ENCODE measurements around the gene CTBP2. TPM values are rescaled to one million over a fixed set of nuclear protein-coding genes. Genes with fewer than 3 reads are reported as not detected.
A peak's percentile ranks its signal among the peaks of the same experiment; 100 is the strongest.

The CTBP2 gene
- total RNA-seq, 8 experiments from 2014 or later: 29.4 to 90.0 (median 44.8) TPM

DNA sequence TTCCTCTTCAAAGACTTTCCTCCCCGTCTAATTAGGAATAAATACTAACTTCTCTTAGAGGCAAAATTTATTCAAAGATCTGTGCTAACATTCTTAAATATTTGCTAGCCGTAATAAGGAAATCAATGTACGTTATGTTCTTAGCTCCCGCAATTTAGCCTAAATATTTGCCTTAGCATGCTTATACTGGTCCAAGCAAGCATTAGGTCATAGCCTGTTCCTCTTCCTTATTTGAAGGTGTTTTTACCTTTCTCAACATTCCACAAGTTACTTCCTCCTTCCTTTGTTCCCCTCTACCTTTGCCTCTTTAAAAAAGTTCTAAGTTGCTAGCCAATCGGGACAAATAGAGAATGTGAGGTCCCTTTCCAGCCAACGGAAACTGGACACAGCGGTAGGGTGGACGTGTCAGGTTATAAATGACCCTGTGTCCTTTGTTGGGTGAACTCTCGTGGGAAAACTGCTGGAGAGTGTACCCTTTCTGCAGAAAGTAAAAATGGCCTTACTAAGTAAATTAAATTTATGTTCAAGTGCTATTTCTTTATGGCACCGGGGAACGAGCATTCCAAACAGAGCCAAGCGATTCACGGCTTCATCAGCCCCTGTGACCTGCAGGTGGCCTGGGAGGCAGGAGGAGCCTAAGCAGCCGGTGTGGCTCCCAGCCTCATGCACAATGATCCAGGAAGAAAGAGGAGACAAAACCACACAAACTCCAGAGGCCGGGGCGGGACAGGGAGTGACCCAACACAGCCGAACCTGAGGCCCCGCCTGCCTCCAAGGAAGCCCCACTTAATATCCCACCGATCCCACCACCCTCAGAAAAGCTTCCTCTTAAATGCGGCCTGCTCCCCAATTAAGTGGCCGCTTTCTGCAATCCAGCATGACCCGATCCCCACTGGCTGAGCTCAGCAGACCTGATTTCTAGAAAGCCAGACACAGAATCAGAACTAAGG lies 151.4 kb downstream of the CTBP2 start:
- no peak for ATAC-seq (replicated peaks in 6 of 8)
- peak overlapping the region in 1 of 2 donors; percentile 78 for H3K27ac ChIP-seq
- in situ Hi-C loops (cut with MboI; ENCODE audit: low pct_unique_long_range_greater_than_20kb in 2 of 9, low sequenced_read_pairs in 9 of 9, unreplicated experiment in 9 of 9): no loop called here
- H3K4me3 ChIP-seq: no peak overlapping the region
- 40 to 95% (median 83%) methylated on average over 1 to 13 of the region's 22 CpGs for WGBS, 10 experiments
- peaks cover 29 to 45% of the 10 kb centered on the region in 2 donors for H3K4me1 ChIP-seq (replicated peaks in 1 of 2)

DNA sequence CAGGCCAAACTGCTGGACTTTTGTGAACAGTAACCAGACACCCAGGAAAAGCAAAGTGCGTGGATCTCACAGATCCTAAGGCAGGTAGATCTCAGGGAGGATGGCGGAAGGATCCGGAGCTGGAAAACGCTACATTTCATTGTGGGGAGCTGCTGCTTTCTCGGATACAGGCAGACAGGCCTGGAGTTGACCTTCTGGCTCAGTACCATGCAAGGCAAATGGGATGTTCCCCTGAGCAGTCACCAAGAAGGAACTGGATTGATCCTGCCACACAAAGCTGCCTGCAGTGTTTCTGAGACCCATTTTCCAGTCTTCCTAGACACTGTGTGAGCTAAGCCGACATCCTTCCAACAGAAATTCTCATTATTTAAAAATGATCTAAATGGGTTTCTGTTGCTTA lies 152.9 kb downstream of the CTBP2 start:
- ATAC-seq (replicated peaks in 6 of 8): peak; percentile 5 to 70 (median 50)
- in situ Hi-C loops (cut with MboI; ENCODE audit: low pct_unique_long_range_greater_than_20kb in 2 of 9, low sequenced_read_pairs in 9 of 9, unreplicated experiment in 9 of 9): no loop called here
- H3K4me1 ChIP-seq (replicated peaks in 1 of 2): peaks cover 29 to 45% of the 10 kb centered on the region in 2 donors
- peak overlapping the region; percentile 78 to 80 for H3K27ac ChIP-seq
- H3K4me3 ChIP-seq: no peak overlapping the region
- 42 to 100% (median 92%) methylated on average over 3 to 5 of the region's 6 CpGs; no CpG with 5 or more reads in 4 of the 10 experiments for WGBS, 10 experiments

DNA sequence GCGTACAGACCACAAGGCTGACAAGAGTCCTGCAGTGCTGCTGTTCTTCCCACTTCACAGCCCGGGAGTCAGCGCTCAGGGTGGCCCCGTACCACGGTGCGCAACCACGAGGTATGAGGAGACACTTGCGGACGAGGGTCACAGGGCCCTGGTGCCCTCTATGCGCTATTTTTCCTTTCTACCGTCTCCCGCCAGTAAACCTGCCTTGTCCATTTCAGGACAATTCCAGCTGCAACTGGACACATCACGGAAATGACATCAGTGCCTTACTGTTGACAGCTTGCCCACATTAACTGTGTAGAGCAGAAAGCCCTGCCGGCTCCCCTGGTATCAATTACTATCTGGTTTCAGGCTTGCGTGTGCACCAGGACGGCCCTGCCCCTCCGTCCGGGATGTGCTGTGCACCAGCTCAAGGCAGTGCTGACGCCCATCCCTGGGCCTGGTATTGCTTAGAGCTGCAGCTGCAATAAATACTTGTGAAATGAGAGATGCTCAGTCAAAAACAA lies 153.4 kb downstream of the CTBP2 start:
- H3K27ac ChIP-seq: peak overlapping the region; percentile 78 to 80
- no peak overlapping the region for H3K4me3 ChIP-seq
- peak; percentile 69 to 95 (median 86) for ATAC-seq (replicated peaks in 6 of 8)
- in situ Hi-C loops (cut with MboI; ENCODE audit: low pct_unique_long_range_greater_than_20kb in 2 of 9, low sequenced_read_pairs in 9 of 9, unreplicated experiment in 9 of 9): no loop called here
- WGBS, 10 experiments: 0 to 95% (median 56%) methylated on average over 1 to 13 of the region's 19 CpGs; no CpG with 5 or more reads in 2 of the 10 experiments
- peaks cover 29 to 45% of the 10 kb centered on the region in 2 donors for H3K4me1 ChIP-seq (replicated peaks in 1 of 2)

DNA sequence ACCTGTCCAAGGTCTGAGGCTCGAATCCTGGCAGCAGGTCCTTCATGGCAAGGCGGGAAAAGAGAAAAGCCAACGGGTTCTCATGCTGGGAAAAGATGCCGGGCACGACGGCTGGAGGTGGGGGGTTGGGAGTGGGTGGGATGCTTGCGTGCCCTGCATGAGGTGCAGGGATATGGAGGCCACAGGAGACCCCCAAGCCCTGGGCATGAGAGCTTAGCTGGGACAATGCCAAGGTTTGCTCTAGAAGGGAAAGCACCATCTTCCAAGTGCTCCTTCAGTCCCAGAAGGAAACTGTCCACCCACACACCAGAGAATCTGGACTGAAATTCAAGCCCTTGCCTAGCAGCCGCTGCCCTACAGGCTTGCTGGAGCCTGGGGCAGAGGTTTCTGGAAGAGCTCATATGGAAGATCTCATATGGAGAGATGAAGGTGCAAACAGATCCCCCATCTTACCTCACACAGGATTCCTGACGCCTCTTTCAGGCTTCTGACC lies 154.1 kb downstream of the CTBP2 start:
- H3K4me3 ChIP-seq: no peak overlapping the region
- in situ Hi-C loops (cut with MboI; ENCODE audit: low pct_unique_long_range_greater_than_20kb in 2 of 9, low sequenced_read_pairs in 9 of 9, unreplicated experiment in 9 of 9): no loop called here

DNA sequence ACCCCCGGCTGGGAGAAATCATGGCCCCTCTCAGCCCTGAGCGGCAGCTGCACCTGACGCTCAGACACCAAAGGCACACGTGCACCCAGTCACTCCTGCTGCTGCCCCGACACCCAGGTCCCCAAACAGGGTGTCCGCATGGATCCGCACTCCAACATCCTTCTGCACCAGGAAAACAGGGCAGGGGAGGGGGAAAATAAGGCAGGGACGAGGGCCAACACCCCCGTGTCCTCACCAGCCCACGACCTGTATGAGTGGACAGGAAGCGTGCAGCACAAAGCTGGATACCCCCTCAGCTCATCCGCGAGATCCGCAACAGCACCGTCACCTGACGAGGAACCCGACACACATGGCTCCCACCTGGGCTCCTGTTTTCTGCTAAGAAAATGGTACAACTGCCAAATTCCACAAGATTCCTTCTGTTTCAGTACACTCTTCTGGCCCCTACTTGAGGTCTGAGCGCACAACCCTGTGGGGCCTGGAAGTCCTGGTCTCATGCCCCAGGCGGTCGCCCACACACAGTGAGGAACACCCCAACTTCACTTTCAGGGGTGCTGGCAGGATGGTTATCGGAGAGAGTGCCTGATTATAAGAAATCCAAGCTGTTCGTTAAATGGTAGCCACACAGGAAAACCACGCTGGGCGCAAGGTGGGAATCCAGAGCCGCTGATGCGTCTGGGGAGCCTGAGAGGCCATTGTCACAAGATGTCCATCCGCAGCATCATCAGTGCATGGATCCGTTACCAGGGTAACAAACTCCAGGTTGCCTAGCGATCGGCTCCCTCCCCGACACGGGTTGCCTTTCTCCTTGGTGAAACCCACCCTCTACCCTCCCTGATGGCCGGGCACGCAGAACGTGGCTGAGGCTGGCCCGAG lies 154.8 kb downstream of the CTBP2 start:
- in situ Hi-C loops (cut with MboI; ENCODE audit: low pct_unique_long_range_greater_than_20kb in 2 of 9, low sequenced_read_pairs in 9 of 9, unreplicated experiment in 9 of 9): no loop called here
- Histone ChIP-seq H3K27ac (peak overlapping the region; percentile 78 to 80), H3K4me3 (no peak overlapping the region), H3K4me1 (replicated peaks in 1 of 2) (peaks cover 41 to 52% of the 10 kb centered on the region in 2 donors)
- WGBS, 10 experiments: 70 to 98% (median 91%) methylated on average over 2 to 13 of the region's 36 CpGs; no CpG with 5 or more reads in 2 of the 10 experiments
- ATAC-seq (replicated peaks in 6 of 8): peak in 1 of 8 experiments; percentile 41

More for the DNA sequence above, 154.1 kb downstream of the CTBP2 start:
- 100% methylated on average over 1 to 2 of the region's 9 CpGs; no CpG with 5 or more reads in 7 of the 10 experiments for WGBS, 10 experiments
- ATAC-seq (replicated peaks in 6 of 8): no peak
- Histone ChIP-seq H3K4me1 (replicated peaks in 1 of 2) (peaks cover 34 to 46% of the 10 kb centered on the region in 2 donors), H3K27ac (peak overlapping the region; percentile 78 to 80)

DNA sequence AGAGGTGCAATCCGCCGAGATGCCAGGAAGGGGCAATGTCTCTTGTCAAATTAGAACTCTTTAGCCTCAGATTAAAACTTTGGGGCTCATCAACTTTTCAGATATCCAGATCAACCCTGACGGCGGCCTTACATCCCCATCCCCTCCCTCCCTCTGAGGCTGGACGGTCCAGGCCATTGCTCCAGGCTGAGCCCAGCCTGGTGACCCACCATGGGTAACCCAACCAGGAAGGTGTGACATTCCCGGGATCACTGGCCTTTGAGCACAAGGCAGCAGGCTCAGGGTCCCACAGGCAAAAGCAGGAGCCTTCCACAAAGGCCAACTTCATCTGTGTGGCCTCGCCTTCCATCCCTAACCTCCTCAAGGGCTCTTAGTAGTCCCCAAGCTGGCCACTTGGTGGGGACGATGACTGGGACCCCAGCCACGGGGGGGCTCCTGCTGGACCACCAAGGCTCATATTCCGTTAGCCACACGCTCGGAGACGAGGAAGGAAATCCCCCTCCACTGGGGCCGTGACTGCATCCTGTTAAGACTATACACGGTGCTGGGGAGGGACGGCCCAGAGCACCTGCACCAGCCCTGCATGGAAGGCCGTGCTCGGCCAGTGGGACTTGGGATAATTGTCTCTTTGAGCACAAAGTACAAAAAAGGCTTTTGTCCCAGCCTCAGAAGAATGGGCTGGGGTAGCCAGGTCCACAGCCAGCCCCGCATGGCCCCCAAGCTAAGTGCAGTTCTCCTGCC lies 155.6 kb downstream of the CTBP2 start:
- WGBS, 10 experiments: 92 to 100% (median 98%) methylated on average over 1 to 7 of the region's 19 CpGs; no CpG with 5 or more reads in 6 of the 10 experiments
- in situ Hi-C loops (cut with MboI; ENCODE audit: low pct_unique_long_range_greater_than_20kb in 2 of 9, low sequenced_read_pairs in 9 of 9, unreplicated experiment in 9 of 9): no loop called here
- no peak for ATAC-seq (replicated peaks in 6 of 8)
- Histone ChIP-seq H3K4me3 (no peak overlapping the region), H3K27ac (no peak overlapping the region), H3K4me1 (replicated peaks in 1 of 2) (peaks cover 45 to 53% of the 10 kb centered on the region in 2 donors)

DNA sequence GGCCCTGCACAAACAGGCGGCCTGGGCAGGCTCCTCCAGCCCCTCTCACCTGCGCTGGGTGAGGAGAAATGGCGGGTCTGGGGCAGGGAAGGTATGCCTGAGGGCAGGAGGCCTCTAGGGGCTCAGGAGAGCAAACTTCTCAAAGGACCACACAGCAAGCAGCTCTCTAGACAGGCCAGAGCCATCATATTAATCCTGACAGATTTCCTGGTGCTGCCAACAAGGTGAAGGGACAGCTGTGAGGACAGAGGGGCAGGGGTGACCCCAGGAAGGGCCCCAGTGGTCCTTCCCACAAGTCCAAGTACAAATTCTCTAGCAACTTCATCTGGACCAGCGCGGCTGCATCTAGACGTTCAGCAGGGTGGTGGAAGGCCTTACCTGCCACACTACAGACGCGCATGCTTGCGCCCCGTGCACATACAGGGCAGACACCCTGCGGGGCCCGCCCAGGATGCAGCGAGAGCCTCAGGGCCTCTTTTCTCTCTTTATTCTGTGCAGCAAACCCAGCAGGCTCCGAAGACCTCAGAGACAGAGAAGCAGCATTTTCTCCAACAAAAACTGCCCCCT lies 156.4 kb downstream of the CTBP2 start:
- WGBS, 10 experiments: 80 to 100% (median 100%) methylated on average over 1 to 4 of the region's 14 CpGs; no CpG with 5 or more reads in 5 of the 10 experiments
- in situ Hi-C loops (cut with MboI; ENCODE audit: low pct_unique_long_range_greater_than_20kb in 2 of 9, low sequenced_read_pairs in 9 of 9, unreplicated experiment in 9 of 9): no loop called here
- Histone ChIP-seq H3K4me3 (no peak overlapping the region), H3K4me1 (replicated peaks in 1 of 2) (peaks cover 45 to 46% of the 10 kb centered on the region in 2 donors), H3K27ac (no peak overlapping the region)
- ATAC-seq (replicated peaks in 6 of 8): no peak

DNA sequence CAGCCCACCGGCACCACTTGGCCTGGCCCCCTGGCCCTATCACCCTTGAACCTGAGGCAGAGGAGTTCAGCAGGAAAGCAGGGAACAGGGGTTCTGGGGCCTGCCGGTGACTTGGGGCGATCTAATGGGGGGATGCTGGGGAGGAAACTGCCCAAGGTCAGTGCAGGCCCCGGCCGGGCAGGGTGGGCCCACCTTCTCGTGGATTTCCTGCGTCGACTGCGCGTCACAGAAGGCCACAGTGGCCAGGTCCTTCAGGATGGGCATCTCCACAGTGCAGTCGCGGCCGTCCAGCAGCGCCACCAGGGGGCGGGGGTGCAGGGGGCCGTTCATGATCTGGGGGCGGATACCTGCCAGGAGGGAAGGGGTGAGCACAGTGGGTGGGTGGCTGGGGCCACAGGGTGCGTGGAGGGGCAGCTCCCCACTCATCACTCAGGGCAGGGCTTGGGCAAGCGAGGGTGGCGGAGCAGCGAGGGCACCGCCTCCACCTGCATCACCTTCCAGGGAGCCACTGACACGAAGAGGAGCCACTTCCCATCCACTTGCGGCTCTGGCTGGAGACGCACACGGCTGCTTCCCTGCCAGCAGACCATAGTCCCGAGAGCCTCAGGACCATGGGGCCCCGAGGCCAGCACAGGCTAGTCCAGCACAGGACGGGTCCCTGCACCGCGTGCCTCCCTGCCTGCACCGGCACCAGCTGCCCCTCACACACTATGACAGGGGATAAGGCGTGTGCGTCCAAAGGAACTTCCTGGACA lies 157.0 kb downstream of the CTBP2 start:
- Histone ChIP-seq H3K27ac (no peak overlapping the region), H3K4me1 (replicated peaks in 1 of 2) (peaks cover 41 to 45% of the 10 kb centered on the region in 2 donors), H3K4me3 (no peak overlapping the region)
- ATAC-seq (replicated peaks in 6 of 8): no peak
- in situ Hi-C loops (cut with MboI; ENCODE audit: low pct_unique_long_range_greater_than_20kb in 2 of 9, low sequenced_read_pairs in 9 of 9, unreplicated experiment in 9 of 9): no loop called here
- WGBS, 10 experiments: 93% methylated on average over 3 of the region's 34 CpGs; no CpG with 5 or more reads in 9 of the 10 experiments

DNA sequence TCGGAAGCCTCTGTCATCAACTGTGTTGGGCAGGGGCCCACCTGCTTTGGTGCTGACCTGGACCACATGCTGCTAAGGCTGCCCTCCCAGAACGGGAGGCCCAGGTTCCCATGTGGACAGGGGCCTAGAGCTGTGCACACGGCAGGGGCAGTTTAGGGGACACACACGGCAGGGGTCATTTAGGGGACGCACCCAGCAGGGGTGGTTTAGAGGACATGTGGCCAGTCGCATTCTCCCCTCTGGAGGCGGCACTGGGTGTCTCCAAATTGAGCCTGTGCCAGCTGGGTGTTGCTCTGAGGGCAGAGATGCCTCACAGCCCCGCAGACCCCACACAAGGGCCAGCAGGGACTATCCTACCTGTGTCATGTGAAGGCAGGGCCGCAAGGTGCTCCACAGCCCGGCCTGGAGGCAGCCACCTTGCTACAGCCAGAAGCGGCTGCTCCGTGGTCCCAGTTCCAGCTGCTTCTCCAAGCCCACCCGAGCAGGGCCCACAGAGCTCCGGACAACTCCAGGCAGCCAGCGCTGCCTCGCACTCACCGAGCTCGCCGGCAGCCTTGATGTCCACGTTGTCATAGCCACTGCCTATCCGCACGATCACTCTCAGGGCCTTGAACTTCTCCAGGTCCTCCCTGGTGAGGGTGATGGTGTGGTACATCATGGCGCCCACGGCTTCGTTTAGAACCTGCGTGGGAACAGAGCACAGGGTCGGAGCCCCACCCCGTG lies 157.8 kb downstream of the CTBP2 start:
- H3K4me1 ChIP-seq (replicated peaks in 1 of 2): peaks cover 33 to 39% of the 10 kb centered on the region in 2 donors

DNA sequence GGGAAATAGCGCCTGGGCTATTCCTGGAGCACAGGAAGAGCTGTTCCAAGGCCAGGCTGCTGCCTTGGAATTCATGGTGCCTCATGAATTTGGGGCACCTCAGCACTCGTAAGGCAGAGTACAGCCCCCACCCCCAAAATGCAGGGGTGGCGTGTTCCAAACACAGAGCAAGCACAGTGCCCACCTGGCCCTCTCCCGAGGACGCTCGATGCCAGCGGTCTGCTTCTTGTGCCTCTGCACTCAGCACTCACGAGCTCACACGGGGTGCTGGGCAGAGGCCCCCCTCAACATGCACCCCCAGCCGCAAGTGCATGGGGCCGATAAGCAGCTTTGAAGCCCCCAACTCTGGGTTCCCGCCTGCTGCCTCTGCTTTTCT lies 158.3 kb downstream of the CTBP2 start:
- H3K27ac ChIP-seq: no peak overlapping the region
- WGBS, 10 experiments: 60 to 100% (median 92%) methylated on average over 1 to 5 of the region's 12 CpGs; no CpG with 5 or more reads in 5 of the 10 experiments

More for the DNA sequence above, 157.8 kb downstream of the CTBP2 start:
- ATAC-seq (replicated peaks in 6 of 8): no peak
- WGBS, 10 experiments: 60 to 92% (median 74%) methylated on average over 1 to 5 of the region's 28 CpGs; no CpG with 5 or more reads in 5 of the 10 experiments
- in situ Hi-C loops (cut with MboI; ENCODE audit: low pct_unique_long_range_greater_than_20kb in 2 of 9, low sequenced_read_pairs in 9 of 9, unreplicated experiment in 9 of 9): no loop called here
- H3K27ac ChIP-seq: no peak overlapping the region
- H3K4me3 ChIP-seq: no peak overlapping the region

More for the DNA sequence above, 158.3 kb downstream of the CTBP2 start:
- in situ Hi-C loops (cut with MboI; ENCODE audit: low pct_unique_long_range_greater_than_20kb in 2 of 9, low sequenced_read_pairs in 9 of 9, unreplicated experiment in 9 of 9): no loop called here
- H3K4me3 ChIP-seq: no peak overlapping the region
- no peak for ATAC-seq (replicated peaks in 6 of 8)
- peaks cover 28 to 33% of the 10 kb centered on the region in 2 donors for H3K4me1 ChIP-seq (replicated peaks in 1 of 2)
